Measurements from ENCODE around the gene MAEA. TPM values are rescaled to one million over a fixed set of nuclear protein-coding genes. Genes with fewer than 3 reads are reported as not detected.
A peak's percentile ranks its signal among the peaks of the same experiment; 100 is the strongest.

MAEA gene
- total RNA-seq, 1 donor = 70.6 TPM

GRCh38 chr4:1271686-1272085 is 18.0 kb upstream of the MAEA start:
- Histone ChIP-seq H4K20me1 (ENCODE audit: insufficient read depth, low read length) (no peaks in the 10 kb centered on the region), H3K36me3 (ENCODE audit: insufficient read depth, low read length) (no peaks in the 10 kb centered on the region), H2AFZ (ENCODE audit: low read length) (no peak overlapping the region), H3K79me2 (ENCODE audit: insufficient read depth, low read length) (no peaks in the 10 kb centered on the region), H3K9me3 (ENCODE audit: low read depth, low read length) (peaks cover 3% of the 10 kb centered on the region), H3K4me1 (ENCODE audit: insufficient read depth, low read length) (no peaks in the 10 kb centered on the region), H3K4me2 (ENCODE audit: insufficient read depth, low read length) (no peak overlapping the region), H3K27me3 (ENCODE audit: insufficient read depth, low read length) (no peaks in the 10 kb centered on the region), H3K4me3 (ENCODE audit: insufficient read depth, low read length) (no peak overlapping the region), H3K27ac (ENCODE audit: low read depth, low read length) (no peak overlapping the region)
- TF ChIP-seq CTCF (IDR thresholded peaks at IDR 0.05; ENCODE audit: extremely low read depth, low read depth, low read length) = no peak
- DNase-seq (ENCODE audit: insufficient read length, low spot score, missing footprints) = no peak

DNA sequence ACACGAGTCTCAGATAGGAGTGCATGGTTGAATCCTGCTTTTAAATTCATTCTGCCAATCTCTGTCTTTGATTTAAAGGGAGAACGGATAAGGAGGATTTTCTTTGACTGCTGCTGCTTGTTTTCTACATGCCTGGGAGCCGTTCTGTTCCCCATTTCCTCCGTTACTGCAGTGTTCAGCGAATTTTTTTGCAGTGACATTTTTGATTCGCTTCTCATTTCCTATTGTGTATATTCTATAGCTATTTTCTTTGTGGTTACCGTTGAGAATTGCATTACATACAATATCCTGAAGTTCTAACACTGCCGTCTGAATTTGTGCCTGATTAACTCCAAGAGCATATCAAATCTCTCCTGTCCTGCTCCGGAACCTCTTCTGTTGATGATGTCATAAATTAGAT is 14.8 kb upstream of the MAEA start:
- Histone ChIP-seq H3K27me3 (ENCODE audit: insufficient read depth, low read length) (no peaks in the 10 kb centered on the region), H3K79me2 (ENCODE audit: insufficient read depth, low read length) (no peaks in the 10 kb centered on the region), H4K20me1 (ENCODE audit: insufficient read depth, low read length) (no peaks in the 10 kb centered on the region)

DNA sequence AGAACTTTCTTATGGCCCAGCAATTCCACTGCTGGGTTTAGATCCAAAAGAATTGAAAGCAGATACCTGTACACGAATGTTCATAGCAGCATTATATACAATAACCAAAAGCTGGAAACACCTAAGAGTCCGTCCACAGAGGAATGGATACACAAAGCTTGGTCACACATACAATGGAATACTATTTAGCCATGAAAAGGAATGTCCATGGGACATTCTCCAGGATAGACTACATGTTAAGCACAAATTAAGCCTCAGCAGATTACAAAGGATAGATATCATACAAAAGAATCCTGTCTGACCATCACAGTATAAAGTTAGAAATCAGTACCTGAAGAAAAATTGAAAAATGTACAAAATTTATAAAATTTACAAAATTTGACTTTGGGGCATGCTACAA is 12.7 kb upstream of the MAEA start:
- Histone ChIP-seq H4K20me1 (ENCODE audit: insufficient read depth, low read length) (no peaks in the 10 kb centered on the region), H3K9me3 (ENCODE audit: low read depth, low read length) (no peaks in the 10 kb centered on the region), H3K27me3 (ENCODE audit: insufficient read depth, low read length) (no peaks in the 10 kb centered on the region), H3K4me1 (ENCODE audit: insufficient read depth, low read length) (no peaks in the 10 kb centered on the region), H3K36me3 (ENCODE audit: insufficient read depth, low read length) (no peaks in the 10 kb centered on the region), H3K4me3 (ENCODE audit: insufficient read depth, low read length) (no peak overlapping the region), H3K27ac (ENCODE audit: low read depth, low read length) (no peak overlapping the region), H2AFZ (ENCODE audit: low read length) (no peak overlapping the region), H3K79me2 (ENCODE audit: insufficient read depth, low read length) (no peaks in the 10 kb centered on the region), H3K4me2 (ENCODE audit: insufficient read depth, low read length) (no peak overlapping the region)
- DNase-seq (ENCODE audit: insufficient read length, low spot score, missing footprints) = no peak
- TF ChIP-seq CTCF (IDR thresholded peaks at IDR 0.05; ENCODE audit: extremely low read depth, low read depth, low read length) = no peak

More for the DNA sequence above, 14.8 kb upstream of the MAEA start:
- no peak overlapping the region for H3K4me2 ChIP-seq (ENCODE audit: insufficient read depth, low read length)
- DNase-seq (ENCODE audit: insufficient read length, low spot score, missing footprints) = peak; percentile 54
- H3K27ac ChIP-seq (ENCODE audit: low read depth, low read length) = no peak overlapping the region
- no peak for TF ChIP-seq CTCF (IDR thresholded peaks at IDR 0.05; ENCODE audit: extremely low read depth, low read depth, low read length)
- H3K9me3 ChIP-seq (ENCODE audit: low read depth, low read length) = no peaks in the 10 kb centered on the region
- H3K4me3 ChIP-seq (ENCODE audit: insufficient read depth, low read length) = no peak overlapping the region
- no peaks in the 10 kb centered on the region for H3K36me3 ChIP-seq (ENCODE audit: insufficient read depth, low read length)
- H2AFZ ChIP-seq (ENCODE audit: low read length) = no peak overlapping the region
- no peaks in the 10 kb centered on the region for H3K4me1 ChIP-seq (ENCODE audit: insufficient read depth, low read length)

DNA sequence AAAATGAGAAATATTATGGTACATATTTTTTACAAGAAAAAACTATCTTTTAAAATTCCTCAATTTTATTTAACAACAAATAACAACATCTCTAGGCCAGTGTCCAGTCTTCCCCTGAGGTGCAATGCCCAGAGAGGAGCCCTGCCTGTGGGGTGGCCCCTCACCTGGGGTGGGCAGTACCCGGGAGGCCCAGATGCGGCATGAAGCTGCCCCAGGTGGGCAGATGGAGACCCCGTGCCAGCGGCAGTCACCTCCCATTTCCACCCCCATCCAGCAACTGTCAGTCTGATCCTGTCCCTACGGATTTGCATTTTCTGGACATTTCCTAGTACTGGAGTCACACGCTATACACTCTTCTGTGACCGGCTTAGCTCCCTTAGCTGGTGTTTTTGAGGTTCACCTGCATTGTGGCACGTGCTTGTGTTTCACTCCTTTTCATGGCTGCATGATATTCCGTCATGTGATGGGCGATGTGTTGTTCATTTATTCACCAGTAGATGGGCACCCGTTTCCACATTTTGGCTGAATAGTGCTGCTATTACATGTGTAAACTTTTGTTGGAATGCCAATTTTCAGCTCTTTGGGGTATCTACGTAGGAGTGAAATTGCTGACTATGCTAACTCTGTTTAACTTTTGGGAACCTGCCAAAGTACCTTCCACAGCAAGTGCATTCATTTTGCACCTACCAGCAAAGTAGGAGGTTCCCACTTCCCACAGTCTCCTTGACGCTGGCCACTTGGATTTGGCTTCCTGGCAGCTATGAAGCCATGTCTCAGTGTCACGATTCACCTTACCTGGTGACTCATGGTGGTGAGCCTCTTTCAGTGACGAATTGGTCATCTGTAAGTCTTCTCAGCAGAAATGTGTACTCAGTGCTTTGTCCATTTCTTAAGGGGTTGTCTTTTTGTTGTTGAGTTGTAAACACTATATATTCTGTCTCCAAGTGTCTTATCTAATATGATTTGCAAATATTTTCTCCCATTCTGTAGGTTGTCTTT is 11.7 kb upstream of the MAEA start:
- H3K4me3 ChIP-seq (ENCODE audit: insufficient read depth, low read length) = no peak overlapping the region
- no peaks in the 10 kb centered on the region for H3K4me1 ChIP-seq (ENCODE audit: insufficient read depth, low read length)
- H3K79me2 ChIP-seq (ENCODE audit: insufficient read depth, low read length) = no peaks in the 10 kb centered on the region
- H3K27me3 ChIP-seq (ENCODE audit: insufficient read depth, low read length) = no peaks in the 10 kb centered on the region
- no peaks in the 10 kb centered on the region for H4K20me1 ChIP-seq (ENCODE audit: insufficient read depth, low read length)
- peak; percentile 18 for TF ChIP-seq CTCF (IDR thresholded peaks at IDR 0.05; ENCODE audit: extremely low read depth, low read depth, low read length)
- H3K36me3 ChIP-seq (ENCODE audit: insufficient read depth, low read length) = no peaks in the 10 kb centered on the region
- DNase-seq (ENCODE audit: insufficient read length, low spot score, missing footprints) = peak; percentile 85
- H2AFZ ChIP-seq (ENCODE audit: low read length) = no peak overlapping the region
- H3K9me3 ChIP-seq (ENCODE audit: low read depth, low read length) = no peaks in the 10 kb centered on the region
- H3K4me2 ChIP-seq (ENCODE audit: insufficient read depth, low read length) = no peak overlapping the region
- no peak overlapping the region for H3K27ac ChIP-seq (ENCODE audit: low read depth, low read length)
